Hematopoietic multipotent progenitor cell (in vitro differentiated cells): ENCODE measurements around the gene RAB3GAP1. TPM values are rescaled to one million over a fixed set of nuclear protein-coding genes. Genes with fewer than 3 reads are reported as not detected.
"Not testable (repeated sequence)": the region's sequence is repeated elsewhere in the genome, so short reads cannot be mapped to it uniquely, and the experiment has no call there.

ENCODE experiments used
- DNase-seq, 3 donors: peaks; one replicate each; pipeline ENCODE4 v3.0.0-alpha.2; 2011 to 2015; ENCODE audit warnings: low read depth in 2 of 3, low spot score in 2 of 3
- total RNA-seq: library from RNA; depleted of rRNA; stranded (reverse); fragments of >200 nt; gene quantifications from one replicate; pipeline ENCODE4 v1.2.3, GENCODE V29; 2012

The RAB3GAP1 gene
- total RNA-seq, 1 donor, result 21.5 TPM

GRCh38 chr2:135052997-135053474, 944 bp downstream of the RAB3GAP1 start:
- DNase-seq, result peak in 1 of 3 donors; percentile 5

DNA sequence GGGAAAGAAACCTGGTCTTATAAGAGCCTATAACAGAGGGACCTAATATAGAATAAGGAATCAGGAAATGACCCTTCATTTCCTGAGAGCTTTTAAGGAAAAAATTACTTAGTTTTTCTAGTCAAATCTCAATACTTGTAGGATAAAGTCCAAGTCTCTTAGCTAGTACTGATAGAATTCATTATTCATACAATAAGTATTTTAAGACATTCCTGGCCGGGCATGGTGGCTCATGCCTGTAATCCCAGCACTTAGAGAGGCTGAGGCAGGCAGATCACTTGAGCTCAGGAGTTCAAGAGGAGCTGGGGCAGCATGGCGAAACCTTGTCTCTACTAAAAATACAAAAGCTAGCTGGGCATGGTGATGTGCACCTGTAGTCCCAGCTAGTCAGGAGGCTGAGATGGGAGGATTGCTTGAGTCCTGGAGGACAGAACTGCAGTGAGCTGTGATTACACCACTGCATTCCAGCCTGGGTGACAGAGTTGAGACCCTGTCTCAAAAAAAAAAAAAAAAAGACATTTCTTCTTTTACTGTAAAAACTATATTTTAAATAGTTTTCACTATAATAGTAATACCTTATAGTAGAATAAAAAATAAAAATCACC, 3.2 kb downstream of the RAB3GAP1 start:
- DNase-seq, result no peak

DNA sequence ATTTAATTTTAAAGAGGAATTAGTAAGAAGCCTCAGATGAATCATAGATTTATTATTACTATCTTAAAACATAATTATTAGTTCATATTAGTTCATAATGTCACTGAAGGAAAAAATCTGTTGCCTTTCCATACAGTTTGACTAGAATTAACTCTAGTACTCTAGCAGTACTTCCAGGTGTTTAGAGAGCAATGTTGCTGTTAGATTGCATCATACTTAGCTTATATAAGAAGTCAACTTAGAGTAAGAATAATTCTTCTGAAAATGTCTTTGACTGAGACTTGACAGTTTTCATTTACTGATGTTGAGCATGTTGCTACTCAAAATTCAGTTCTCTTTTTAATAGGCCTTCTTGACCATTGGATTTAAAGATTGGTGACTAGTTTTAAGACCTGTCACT, 4.7 kb downstream of the RAB3GAP1 start:
- no peak for DNase-seq

- no peak for DNase-seq
Measured at GRCh38 chr2:135059577-135059976, 7.5 kb downstream of the RAB3GAP1 start.

DNA sequence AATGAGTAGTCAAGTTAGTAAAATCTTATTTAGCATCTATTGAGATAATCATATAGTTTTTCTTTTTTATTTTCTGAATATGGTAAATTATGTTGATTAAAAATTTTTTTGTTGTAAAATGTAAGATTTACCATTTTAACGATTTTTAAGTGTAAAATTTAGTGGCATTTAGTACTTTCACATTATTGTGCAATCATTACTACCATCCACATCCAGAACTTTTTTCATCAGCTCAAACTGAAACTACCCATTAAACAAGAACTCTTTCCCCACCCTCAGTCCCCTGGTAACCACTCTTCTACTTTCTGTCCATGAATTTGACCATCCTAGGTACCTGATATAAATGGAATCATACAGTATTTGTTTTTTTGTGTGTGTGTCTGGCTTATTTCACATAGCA, 11.1 kb downstream of the RAB3GAP1 start:
- DNase-seq, result no peak

DNA sequence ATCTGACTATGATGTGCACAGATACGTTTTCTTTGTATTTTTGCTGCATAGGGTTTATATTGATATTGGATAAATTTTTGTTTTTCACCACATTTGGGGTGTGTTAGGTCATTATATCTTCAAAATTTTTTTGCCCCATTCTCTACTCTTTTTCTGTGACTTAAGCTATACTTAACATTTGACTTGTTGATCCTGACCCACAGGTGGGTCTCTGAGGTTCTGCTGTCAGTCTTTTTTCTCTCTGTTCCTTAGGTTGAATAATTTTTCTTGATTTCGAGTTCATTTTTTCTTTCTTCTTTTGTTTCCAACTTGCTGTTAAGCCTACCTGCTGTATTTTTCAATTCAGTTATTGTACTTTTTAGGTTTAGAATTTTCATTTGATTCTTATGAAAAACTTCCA, 12.1 kb downstream of the RAB3GAP1 start:
- DNase-seq, result no peak

DNA sequence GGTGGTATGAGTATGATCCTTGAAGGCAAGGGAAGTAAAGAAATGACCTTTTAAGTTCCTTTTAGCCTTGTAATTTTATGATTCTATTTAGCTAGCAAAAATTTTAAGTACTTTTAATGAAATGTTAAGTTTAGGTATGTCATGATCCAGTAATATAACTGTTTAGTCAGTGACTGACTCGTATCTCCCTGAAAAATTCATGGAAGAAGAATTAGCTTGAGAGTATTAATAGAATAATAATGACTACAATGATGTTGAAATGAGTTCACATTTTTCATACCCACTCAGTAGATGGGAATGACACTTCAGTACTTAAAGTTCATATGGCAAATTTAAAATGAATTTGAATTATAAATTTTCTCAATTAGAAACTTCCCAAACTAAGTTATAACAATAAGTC, 14.6 kb downstream of the RAB3GAP1 start:
- no peak for DNase-seq

DNA sequence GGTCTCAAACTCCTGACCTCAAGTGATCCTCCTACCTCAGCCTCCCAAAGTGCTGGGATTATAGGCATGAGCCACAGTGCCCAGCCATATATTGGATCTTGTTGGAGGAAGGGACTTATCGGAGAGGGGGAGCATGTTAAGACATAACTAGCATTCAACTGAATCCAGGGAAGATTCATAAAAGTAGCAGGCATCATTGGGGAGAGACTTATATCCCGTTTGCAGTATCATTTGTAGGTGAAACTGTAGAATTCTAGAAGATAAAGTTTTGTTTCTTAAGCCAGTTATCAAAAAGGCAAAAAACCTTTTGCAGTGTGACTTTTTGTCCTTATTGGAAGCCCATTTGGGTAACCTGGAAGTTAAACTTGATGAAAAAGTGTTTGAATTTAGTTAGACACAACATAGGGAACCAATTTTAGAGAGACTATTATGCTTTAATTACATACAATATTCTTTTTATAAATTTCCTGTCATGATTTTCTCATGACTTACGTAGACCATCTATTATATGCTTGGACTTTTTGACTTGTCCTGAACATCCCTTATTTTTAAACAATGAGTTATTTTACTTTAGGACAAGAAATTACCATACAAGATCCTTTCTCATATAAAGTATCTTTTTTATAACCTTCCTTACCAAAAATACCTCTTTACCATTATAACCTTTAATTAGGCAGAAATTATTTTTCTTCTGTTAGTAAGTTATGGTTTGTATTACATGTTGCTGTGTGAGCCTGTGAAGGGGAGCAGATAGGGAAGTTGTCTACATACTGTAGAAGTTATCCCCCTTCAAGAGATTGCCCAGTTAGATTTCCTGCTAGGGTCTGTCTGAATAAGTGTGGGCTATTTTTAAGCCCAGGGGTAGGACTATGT, 20.3 kb downstream of the RAB3GAP1 start:
- peak in 1 of 3 donors; percentile 19 for DNase-seq

DNA sequence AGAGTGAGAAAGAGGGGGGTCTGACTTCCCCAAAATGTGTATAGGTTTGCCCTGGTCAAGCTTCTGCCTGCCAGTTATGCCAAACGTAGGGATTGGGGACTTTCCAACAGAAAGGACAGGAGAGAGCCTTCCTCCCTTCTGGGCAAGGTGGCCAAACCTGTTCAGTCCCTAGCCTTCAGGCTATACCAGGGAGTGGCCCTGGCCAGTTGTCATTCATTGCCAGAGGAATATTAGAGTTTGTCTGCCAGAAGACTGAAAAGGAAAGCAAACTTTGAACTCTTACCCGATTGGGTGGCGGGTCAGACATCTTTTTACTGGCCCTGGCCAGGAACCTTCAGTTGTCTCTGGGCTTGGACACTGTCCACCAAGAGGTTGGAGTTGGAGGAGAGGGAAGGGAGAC, 22.1 kb downstream of the RAB3GAP1 start:
- DNase-seq, result no peak

DNA sequence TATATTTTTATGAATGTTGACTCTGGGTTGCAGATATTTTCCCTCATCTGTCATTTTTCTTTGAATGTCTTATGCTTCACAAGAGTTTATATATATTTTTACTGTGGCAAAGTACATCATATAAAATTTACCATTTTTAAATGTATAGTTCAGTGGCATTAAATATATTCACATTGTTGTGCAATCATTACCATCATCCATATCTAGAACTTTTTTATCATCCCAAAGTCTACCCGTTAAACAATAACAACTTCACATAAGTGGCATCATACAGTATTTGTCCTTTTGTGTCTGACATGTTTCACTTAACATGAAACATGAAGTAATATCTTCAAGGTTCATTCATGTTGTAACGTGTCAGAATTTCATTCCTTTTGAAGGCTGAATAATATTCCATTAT, 24.5 kb downstream of the RAB3GAP1 start:
- DNase-seq, result no peak

DNA sequence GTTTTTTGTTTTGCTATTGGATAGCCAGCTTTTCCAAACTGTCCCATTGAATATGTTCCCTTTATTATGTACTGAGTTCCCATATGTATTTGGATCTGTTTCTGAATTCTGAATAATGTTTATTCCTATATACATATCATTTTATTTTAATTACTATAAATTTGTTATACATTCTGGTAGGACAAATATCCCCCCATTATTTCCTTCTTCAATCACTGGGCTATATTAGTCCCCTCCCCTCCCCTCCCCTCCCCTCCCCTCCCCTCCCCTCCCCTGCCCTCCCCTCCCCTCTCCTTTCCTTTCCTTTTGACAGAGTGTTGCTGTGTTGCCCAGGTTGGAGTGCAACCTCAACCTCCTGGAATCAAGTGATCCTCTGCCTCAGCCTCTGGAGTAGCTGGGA, 26.3 kb downstream of the RAB3GAP1 start:
- no peak for DNase-seq

- no peak for DNase-seq
Measured at GRCh38 chr2:135086222-135086621, 34.1 kb downstream of the RAB3GAP1 start.

DNA sequence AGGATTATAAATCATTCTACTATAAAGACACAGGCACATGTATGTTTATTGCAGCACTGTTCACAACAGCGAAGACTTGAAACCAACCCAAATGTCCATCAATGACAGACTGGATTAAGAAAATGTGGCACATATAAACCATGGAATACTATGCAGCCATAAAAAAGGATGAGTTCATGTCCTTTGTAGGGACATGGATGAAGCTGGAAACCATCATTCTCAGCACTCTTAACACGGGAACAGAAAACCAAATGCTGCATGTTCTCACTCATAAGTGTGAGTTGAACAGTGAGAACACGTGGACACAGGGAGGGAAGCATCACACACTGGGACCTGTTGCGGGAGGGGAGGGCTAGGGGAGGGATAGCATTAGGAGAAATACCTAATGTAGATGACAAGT, 37.5 kb downstream of the RAB3GAP1 start:
- DNase-seq, result not testable (repeated sequence)

DNA sequence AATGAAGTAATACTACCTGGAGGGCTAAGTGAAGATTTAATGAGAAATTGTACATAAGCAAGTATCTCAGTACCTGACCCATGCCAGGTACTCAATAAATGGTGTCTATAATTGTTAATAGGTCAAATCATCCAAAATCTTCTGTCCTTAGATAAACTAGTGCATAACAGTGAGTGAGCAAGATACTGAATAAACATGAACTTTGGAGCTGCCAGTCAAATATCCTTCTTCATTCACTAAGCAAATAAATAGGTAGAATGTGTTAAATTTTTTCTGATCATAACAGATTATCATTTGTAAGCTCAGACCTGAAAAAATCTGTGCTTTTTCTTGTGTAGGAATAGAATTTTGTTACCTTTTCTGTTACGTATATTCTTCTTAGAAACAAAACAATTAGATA, 39.6 kb downstream of the RAB3GAP1 start:
- DNase-seq, result no peak

DNA sequence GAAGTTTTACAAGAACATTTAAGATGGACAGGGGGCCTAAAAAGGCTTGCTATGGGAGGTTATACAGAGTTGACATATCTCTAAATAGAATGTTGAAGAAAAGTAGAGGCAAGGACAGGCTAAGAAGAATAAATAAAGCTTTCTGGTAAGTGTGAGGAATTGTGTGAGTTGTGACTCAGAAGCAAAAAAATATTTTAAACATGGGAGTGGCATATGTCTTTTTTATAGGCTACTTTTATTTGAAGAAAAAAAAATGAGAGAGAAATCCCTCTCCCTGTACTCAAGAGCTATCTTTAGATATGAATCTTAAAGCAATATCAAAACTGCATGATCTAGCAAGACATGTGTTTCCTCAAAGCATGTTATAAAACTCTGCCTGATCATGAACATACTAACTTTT, 41.1 kb downstream of the RAB3GAP1 start:
- DNase-seq, result no peak

- DNase-seq, result no peak
Measured at GRCh38 chr2:135093670-135094330, 41.7 kb downstream of the RAB3GAP1 start.

DNA sequence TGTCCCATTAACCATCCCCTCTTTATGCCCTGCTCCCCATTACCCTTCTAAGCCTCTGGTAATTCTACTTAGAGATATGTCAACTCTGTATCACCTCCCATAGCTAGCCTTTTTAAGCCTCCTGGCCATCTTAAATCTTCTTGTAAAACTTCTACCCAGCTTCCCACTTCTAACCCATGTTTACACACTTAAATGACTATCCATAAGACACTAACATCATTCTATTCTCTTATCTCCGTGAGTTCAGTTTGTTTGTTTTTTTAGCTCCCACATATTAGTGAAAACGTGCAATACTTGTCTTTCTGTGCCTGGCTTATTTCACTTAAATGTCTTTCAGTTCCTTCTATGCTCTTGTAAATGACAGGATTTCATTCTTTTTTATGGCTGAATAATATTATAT, 42.4 kb downstream of the RAB3GAP1 start:
- DNase-seq, result no peak

- no peak for DNase-seq
Measured at GRCh38 chr2:135095591-135095990, 43.5 kb downstream of the RAB3GAP1 start.

GRCh38 chr2:135096665-135097446, 44.8 kb downstream of the RAB3GAP1 start:
- no peak for DNase-seq

GRCh38 chr2:135097532-135098231, 45.6 kb downstream of the RAB3GAP1 start:
- no peak for DNase-seq
